Right atrium auricular region (tissue), 2 donors: ENCODE results near the gene MICAL3. TPM values are rescaled to one million over a fixed set of nuclear protein-coding genes. Genes with fewer than 3 reads are reported as not detected.
"Not testable (repeated sequence)": the region's sequence is repeated elsewhere in the genome, so short reads cannot be mapped to it uniquely, and the experiment has no call there.

Source experiments
- DNase-seq: peaks from one replicate; pipeline ENCODE4 v3.0.0-alpha.2; 2019; ENCODE audit warnings: low spot score
- H3K27ac ChIP-seq, 2 donors: fragments of 200-600 bp; sonication (generic); 1 replicate in 1 of 2; 2 replicates in 1 of 2; pipeline ENCODE4 v1.5.1; 2016 to 2019
- H3K27me3 ChIP-seq, 2 donors: fragments of 200-600 bp; sonication (generic); one replicate each; pipeline versions ENCODE4 v1.5.1 to v1.6.0; 2017 to 2019
- H3K36me3 ChIP-seq: fragments of 200-600 bp; sonication (generic); one replicate; pipeline ENCODE4 v1.5.1; 2016
- H3K4me1 ChIP-seq, 2 donors: fragments of 200-600 bp; sonication (generic); one replicate each; pipeline versions ENCODE4 v1.5.1 to v1.6.0; 2017 to 2019
- H3K4me3 ChIP-seq, 2 donors: fragments of 200-600 bp; sonication (generic); 1 replicate in 1 of 2; 2 replicates in 1 of 2; pipeline ENCODE4 v1.5.1; 2017 to 2019; ENCODE audit warnings: mild to moderate bottlenecking in 1 of 2, moderate library complexity in 1 of 2
- H3K9me3 ChIP-seq, 2 donors: fragments of 200-600 bp; sonication (generic); one replicate each; pipeline ENCODE4 v1.5.1; 2019
- CTCF ChIP-seq, 2 donors: fragments of 200-600 bp; sonication (generic); IDR thresholded peaks; one replicate each; pipeline ENCODE4 v1.5.1; 2019; ENCODE audit warnings: antibody characterized with exemption in 2 of 2
- total RNA-seq, 2 donors: library from RNA; depleted of rRNA; stranded (reverse); fragments of >200 nt; gene quantifications; one replicate each; pipeline ENCODE4 v1.1.0, GENCODE V29; 2016

The MICAL3 gene
- total RNA-seq, 2 donors from 2014 or later, result 42.5 to 45.1 TPM

GRCh38 chr22:17941471-17942406 is 82.6 kb downstream of the MICAL3 start:
- Histone ChIP-seq H3K4me3 (no peak overlapping the region), H3K4me1 (peaks cover 0 to 72% of the 10 kb centered on the region in 2 donors), H3K27me3 (no peaks in the 10 kb centered on the region), H3K9me3 (no peaks in the 10 kb centered on the region), H3K36me3 (no peaks in the 10 kb centered on the region), H3K27ac (peak overlapping the region; percentile 75 to 80)
- TF ChIP-seq CTCF (IDR thresholded peaks at IDR 0.05), result no peak
- no peak for DNase-seq

- Histone ChIP-seq H3K4me1 (peaks cover 0 to 51% of the 10 kb centered on the region in 2 donors), H3K36me3 (no peaks in the 10 kb centered on the region), H3K27me3 (no peaks in the 10 kb centered on the region), H3K9me3 (no peaks in the 10 kb centered on the region), H3K4me3 (no peak overlapping the region), H3K27ac (peak overlapping the region; percentile 78 to 79)
- TF ChIP-seq CTCF (IDR thresholded peaks at IDR 0.05), result no peak
- no peak for DNase-seq
Measured at GRCh38 chr22:17939579-17939978, 84.8 kb downstream of the MICAL3 start.

- H3K9me3 ChIP-seq, result no peaks in the 10 kb centered on the region
- DNase-seq, result no peak
- peak overlapping the region; percentile 78 to 79 for H3K27ac ChIP-seq
- peaks cover 0 to 45% of the 10 kb centered on the region in 2 donors for H3K4me1 ChIP-seq
- no peaks in the 10 kb centered on the region for H3K36me3 ChIP-seq
- TF ChIP-seq CTCF (IDR thresholded peaks at IDR 0.05), result no peak
- H3K4me3 ChIP-seq, result no peak overlapping the region
- H3K27me3 ChIP-seq, result no peaks in the 10 kb centered on the region
Measured at GRCh38 chr22:17939011-17939410, 85.3 kb downstream of the MICAL3 start.

- Histone ChIP-seq H3K4me1 (peaks cover 0 to 40% of the 10 kb centered on the region in 2 donors), H3K27me3 (no peaks in the 10 kb centered on the region), H3K4me3 (no peak overlapping the region), H3K36me3 (no peaks in the 10 kb centered on the region), H3K9me3 (no peaks in the 10 kb centered on the region), H3K27ac (peak overlapping the region; percentile 78 to 79)
- no peak for TF ChIP-seq CTCF (IDR thresholded peaks at IDR 0.05)
- no peak for DNase-seq
Measured at GRCh38 chr22:17938484-17938924, 85.9 kb downstream of the MICAL3 start.

- not testable (repeated sequence) for H3K4me3 ChIP-seq, H3K27ac ChIP-seq, DNase-seq, H3K9me3 ChIP-seq, H3K36me3 ChIP-seq, H3K27me3 ChIP-seq
- peaks cover 0 to 16% of the 10 kb centered on the region in 2 donors for H3K4me1 ChIP-seq
Measured at GRCh38 chr22:17932457-17932856, 91.9 kb downstream of the MICAL3 start.

- H3K4me3 ChIP-seq, result no peak overlapping the region
- H3K27ac ChIP-seq, result peak overlapping the region; percentile 69 to 79
- H3K9me3 ChIP-seq, result no peaks in the 10 kb centered on the region
- no peaks in the 10 kb centered on the region for H3K36me3 ChIP-seq
- H3K27me3 ChIP-seq, result no peaks in the 10 kb centered on the region
- no peak for DNase-seq
- no peak for TF ChIP-seq CTCF (IDR thresholded peaks at IDR 0.05)
- peaks cover 0 to 16% of the 10 kb centered on the region in 2 donors for H3K4me1 ChIP-seq
Measured at GRCh38 chr22:17931400-17931825, 92.9 kb downstream of the MICAL3 start.
